Choroid plexus epithelial cell (primary cell): ENCODE measurements around the gene QRSL1.

ENCODE experiments used
- DNase-seq: peaks from one replicate; pipeline ENCODE4 v3.0.0-alpha.2; 2010; ENCODE audit warnings: low read depth
- H3K4me3 ChIP-seq: 2 replicates; pipeline ENCODE4 v1.5.1; 2011; ENCODE audit warnings: low read depth, mild to moderate bottlenecking, control low read depth, low read length, moderate library complexity
- TF ChIP-seq, protein P1 (sequence below): conservative IDR thresholded peaks from 2 replicates; pipeline ENCODE4 v1.5.1; 2011; ENCODE audit warnings: low read depth, mild to moderate bottlenecking, control low read depth, inconsistent platforms, low read length, moderate library complexity

QRSL1 gene

DNA sequence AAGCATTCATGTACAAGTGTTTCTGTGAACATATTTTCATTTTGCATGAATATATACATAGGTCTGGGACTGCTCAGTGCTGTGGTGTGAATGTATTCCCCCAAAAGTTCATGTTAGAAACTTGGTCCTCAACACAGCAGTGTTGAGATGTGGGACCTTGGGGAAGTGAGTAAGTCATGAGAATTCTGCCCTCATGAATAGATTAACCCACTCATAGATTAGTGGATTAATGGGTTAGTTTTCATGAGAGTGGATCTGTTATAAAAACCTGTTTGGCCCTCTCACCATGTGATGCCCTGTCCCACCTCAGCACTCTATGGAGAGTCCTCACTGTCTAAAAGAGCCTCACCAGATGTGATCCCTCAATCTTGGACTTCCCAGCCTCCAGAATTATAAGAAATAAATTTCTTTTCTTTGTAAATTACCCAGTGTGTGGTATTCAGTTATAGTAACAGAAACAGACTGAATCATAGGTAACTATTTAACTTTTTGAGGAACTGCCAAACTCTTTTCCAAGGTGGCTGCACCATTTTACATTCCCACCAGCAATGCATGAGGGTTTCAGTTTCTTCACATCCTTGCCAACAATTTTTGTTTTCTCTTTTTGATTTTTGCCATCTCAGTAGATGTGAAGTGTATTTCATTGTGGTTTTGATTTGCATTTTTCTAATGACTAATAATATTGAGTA is 45.3 kb downstream of the QRSL1 start:
- TF ChIP-seq, protein P1, sequence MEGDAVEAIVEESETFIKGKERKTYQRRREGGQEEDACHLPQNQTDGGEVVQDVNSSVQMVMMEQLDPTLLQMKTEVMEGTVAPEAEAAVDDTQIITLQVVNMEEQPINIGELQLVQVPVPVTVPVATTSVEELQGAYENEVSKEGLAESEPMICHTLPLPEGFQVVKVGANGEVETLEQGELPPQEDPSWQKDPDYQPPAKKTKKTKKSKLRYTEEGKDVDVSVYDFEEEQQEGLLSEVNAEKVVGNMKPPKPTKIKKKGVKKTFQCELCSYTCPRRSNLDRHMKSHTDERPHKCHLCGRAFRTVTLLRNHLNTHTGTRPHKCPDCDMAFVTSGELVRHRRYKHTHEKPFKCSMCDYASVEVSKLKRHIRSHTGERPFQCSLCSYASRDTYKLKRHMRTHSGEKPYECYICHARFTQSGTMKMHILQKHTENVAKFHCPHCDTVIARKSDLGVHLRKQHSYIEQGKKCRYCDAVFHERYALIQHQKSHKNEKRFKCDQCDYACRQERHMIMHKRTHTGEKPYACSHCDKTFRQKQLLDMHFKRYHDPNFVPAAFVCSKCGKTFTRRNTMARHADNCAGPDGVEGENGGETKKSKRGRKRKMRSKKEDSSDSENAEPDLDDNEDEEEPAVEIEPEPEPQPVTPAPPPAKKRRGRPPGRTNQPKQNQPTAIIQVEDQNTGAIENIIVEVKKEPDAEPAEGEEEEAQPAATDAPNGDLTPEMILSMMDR: no peak
- DNase-seq: no peak
- H3K4me3 ChIP-seq: no peak overlapping the region

DNA sequence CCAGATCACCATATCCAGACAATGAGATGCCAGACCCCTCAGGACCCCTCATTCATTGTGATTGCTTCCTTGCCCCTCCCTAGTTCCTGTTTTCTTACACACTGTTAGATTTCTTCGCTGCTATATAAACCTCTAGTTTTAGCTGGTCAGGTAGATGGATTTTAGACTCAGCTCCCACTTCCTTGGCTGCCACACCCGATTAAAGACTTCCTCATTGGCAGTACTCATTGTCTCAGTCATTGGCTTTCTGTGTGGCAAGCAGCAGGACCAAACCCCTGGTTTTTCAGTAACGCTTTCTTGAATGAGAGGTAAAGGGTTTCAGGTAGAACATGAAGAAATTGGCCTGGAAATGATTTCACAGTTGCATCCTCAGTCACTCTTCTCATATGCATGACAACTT is 47.9 kb downstream of the QRSL1 start:
- TF ChIP-seq, protein P1: no peak
- no peak for DNase-seq
- no peak overlapping the region for H3K4me3 ChIP-seq

DNA sequence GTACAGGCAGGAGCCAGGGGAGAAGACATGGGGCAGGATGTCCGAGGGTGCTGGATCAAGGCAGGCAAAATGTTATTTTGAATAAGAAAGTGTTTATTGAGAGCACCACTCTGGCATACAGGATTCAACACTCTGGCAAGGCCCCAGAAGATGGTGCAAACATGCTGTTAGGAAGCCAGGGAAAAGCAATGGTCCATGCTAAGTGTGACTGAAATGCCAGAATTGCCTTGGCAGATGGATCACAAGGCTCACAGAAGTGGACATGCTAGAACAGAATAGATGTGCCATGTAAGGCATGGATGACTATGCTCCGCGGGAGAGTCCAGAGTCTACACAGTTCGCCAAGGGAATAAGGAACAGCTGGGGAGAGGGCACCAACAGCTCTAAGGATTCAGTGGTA is 54.6 kb downstream of the QRSL1 start:
- DNase-seq: no peak
- TF ChIP-seq, protein P1: no peak
- no peak overlapping the region for H3K4me3 ChIP-seq

DNA sequence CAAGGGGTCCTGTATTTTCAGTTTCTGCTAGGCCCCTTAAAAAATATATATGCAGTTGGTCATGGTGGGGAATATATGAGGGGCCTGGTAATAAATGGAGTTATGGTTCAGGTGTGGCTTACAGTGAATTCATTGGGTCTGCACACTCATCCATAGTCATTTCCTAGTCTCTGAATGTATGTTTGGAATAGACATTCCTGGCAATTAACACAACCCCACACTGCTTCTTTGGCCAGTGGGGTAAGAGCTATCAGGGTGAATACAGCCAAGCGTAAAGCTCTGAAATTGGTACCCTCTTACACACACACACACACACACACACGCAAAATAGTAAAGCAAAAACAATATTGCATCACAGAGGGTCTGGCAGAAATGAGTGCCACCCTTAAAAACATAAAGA is 56.5 kb downstream of the QRSL1 start:
- H3K4me3 ChIP-seq: no peak overlapping the region
- TF ChIP-seq, protein P1: no peak
- no peak for DNase-seq

DNA sequence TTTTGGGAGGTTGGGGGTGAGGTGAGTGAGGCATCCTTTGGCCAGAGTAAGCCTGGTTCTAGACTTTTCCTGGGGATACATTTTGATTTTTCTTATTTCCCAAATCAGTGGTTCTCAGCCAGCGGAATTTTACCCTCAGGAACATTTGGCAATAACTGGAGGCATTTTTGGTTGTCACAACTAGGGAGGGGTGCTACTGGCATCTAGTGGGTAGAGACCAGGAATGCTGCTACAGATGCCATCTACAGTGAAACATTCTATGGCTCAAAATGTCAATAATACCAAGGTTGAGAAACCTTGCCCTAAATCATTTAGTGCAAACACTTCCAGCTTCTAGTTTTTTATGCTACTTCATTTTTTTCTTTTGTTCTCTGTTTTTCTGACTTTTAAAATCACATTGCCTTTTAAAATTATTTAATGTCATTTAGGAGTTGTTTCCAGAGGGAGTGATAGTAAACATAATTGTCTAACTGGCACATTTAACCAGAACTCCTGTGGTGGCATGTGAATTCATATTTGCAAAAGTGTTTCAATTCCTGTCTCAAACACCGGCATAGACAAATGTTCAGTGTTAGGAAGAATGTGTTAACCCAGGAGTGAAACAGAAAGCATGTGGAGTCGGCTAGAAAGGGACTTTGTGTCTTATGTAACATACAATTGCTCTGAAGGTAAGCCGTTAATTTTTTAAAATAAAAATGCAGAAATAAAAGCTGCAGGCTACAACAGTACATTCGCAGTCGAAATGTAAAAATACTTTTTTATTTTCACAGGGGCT is 59.0 kb downstream of the QRSL1 start:
- no peak for DNase-seq
- H3K4me3 ChIP-seq: no peak overlapping the region
- TF ChIP-seq, protein P1: no peak

DNA sequence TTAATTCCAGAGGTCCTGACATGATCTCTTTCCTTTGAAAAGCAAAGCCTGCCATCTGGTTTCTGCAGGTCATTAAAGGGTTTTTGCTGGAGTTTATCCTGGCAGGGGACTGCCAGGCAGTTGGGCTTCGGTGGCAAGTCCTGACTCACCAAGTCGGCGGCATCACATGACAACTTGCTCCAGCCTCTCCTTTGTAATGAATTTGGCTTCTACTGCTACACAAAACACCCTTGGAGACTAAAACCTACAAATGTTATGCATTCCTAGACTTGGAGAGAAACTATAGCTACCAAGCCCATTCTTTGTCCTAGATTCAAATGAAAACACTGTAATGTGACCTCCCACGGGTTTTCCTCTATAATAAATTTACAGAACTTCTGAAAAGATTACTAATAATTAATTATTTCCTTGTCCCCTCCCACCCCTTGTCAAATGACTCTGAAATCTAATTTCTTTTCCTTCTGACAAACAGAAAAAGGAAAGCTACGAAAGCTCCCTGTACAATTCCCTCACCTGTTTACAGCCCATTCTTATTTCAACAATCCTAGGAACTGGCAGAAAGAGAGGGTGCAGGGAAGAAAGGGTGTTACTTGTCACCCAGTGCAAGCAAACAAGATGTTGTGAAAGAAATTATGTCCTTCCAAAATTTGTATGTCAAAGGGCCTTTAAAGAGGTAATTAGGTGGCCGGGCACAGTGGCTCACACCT is 62.9 kb downstream of the QRSL1 start:
- DNase-seq: peak; percentile 55
- no peak overlapping the region for H3K4me3 ChIP-seq
- TF ChIP-seq, protein P1: no peak
